ENCODE measurements around the gene FUOM.

Gene FUOM

GRCh38 chr10:133353202-133353959 is 4.4 kb downstream of the FUOM start:
- H3K27me3 Mint-ChIP-seq (ENCODE audit: low read depth), result no peaks in the 10 kb centered on the region
- H3K27ac Mint-ChIP-seq, result no peak overlapping the region
- H3K36me3 Mint-ChIP-seq (ENCODE audit: low read depth), result no peaks in the 10 kb centered on the region
- H3K4me3 Mint-ChIP-seq, result no peak overlapping the region
- no peaks in the 10 kb centered on the region for H3K9me3 Mint-ChIP-seq
- no peaks in the 10 kb centered on the region for H3K4me1 Mint-ChIP-seq
- no peak for TF ChIP-seq CTCF (IDR thresholded peaks at IDR 0.05; ENCODE audit: unreplicated experiment in 3 of 3)

- no peaks in the 10 kb centered on the region for H3K9me3 Mint-ChIP-seq
- no peak overlapping the region for H3K27ac Mint-ChIP-seq
- H3K36me3 Mint-ChIP-seq (ENCODE audit: low read depth), result no peaks in the 10 kb centered on the region
- H3K27me3 Mint-ChIP-seq (ENCODE audit: low read depth), result no peaks in the 10 kb centered on the region
- H3K4me3 Mint-ChIP-seq, result no peak overlapping the region
- H3K4me1 Mint-ChIP-seq, result no peaks in the 10 kb centered on the region
- no peak for TF ChIP-seq CTCF (IDR thresholded peaks at IDR 0.05; ENCODE audit: unreplicated experiment in 3 of 3)
Observed at GRCh38 chr10:133351408-133352318, 6.2 kb downstream of the FUOM start.

- H3K27me3 Mint-ChIP-seq (ENCODE audit: low read depth), result peaks cover 4% of the 10 kb centered on the region
- H3K9me3 Mint-ChIP-seq, result no peaks in the 10 kb centered on the region
Observed at GRCh38 chr10:133350950-133351329, 6.9 kb downstream of the FUOM start.

GRCh38 chr10:133350283-133350949 is 7.4 kb downstream of the FUOM start:
- no peaks in the 10 kb centered on the region for H3K4me1 Mint-ChIP-seq
- H3K9me3 Mint-ChIP-seq, result no peaks in the 10 kb centered on the region
- no peaks in the 10 kb centered on the region for H3K36me3 Mint-ChIP-seq (ENCODE audit: low read depth)
- no peak for TF ChIP-seq CTCF (IDR thresholded peaks at IDR 0.05; ENCODE audit: unreplicated experiment in 3 of 3)
- peaks cover 7% of the 10 kb centered on the region for H3K27me3 Mint-ChIP-seq (ENCODE audit: low read depth)
- H3K27ac Mint-ChIP-seq, result no peak overlapping the region
- H3K4me3 Mint-ChIP-seq, result no peak overlapping the region

More at GRCh38 chr10:133350950-133351329, 6.9 kb downstream of the FUOM start:
- no peaks in the 10 kb centered on the region for H3K36me3 Mint-ChIP-seq (ENCODE audit: low read depth)
- TF ChIP-seq CTCF (IDR thresholded peaks at IDR 0.05; ENCODE audit: unreplicated experiment in 3 of 3), result no peak
- no peaks in the 10 kb centered on the region for H3K4me1 Mint-ChIP-seq
- no peak overlapping the region for H3K27ac Mint-ChIP-seq
- no peak overlapping the region for H3K4me3 Mint-ChIP-seq

GRCh38 chr10:133349577-133350011 is 8.2 kb downstream of the FUOM start:
- Mint-ChIP-seq H3K4me3 (no peak overlapping the region), H3K9me3 (no peaks in the 10 kb centered on the region), H3K27me3 (ENCODE audit: low read depth) (peaks cover 14% of the 10 kb centered on the region), H3K4me1 (no peaks in the 10 kb centered on the region), H3K36me3 (ENCODE audit: low read depth) (no peaks in the 10 kb centered on the region), H3K27ac (no peak overlapping the region)
- TF ChIP-seq CTCF (IDR thresholded peaks at IDR 0.05; ENCODE audit: unreplicated experiment in 3 of 3), result no peak
